T1000 (cell line): ENCODE measurements around the gene ERF.

Source experiments
- DNase-seq: peaks from one replicate; lab custom pipeline; 2025; ENCODE audit warnings: mixed read lengths; lab: John Stamatoyannopoulos, UW

ERF gene

DNA sequence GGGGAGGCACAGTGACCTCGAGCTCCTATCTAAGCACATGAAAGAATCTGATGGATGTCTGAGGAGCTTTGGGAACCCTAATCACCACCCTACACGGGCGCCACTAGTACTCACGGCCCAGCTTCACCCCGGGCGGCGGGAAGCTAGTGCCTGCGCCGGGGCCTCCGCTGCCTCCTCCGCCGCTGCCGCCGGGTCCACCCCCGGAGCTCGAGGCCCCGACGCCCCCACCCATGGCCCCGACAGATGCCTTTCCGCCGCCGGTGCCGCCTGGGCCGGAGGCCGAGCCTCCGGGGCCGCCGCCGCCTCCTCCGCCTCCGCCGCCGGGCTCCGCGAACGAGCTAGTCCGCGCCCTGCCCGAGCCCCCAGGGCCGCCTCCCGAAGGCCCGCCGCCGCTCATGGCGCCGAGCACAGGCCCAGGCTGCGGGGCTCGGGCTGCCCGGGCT, 12.8 kb downstream of the ERF start:
- no peak for DNase-seq

DNA sequence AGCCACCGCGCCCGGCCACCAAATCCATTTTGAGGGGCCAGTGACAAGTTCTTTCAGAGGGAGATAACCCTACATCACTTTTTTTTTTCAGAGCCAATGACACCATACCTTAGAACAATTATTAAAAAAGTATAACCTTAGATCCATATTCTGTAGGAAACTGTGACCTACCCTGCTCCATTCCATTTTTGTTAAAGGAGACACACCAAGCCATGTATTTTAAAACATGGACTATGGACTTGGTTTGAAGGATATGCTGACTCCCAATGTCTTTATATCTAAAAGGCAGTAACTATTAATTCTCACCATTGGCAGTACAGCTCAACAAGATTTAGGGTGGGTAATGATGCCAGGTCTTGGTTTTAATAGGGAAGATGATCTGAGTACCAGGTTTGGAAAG, 13.6 kb downstream of the ERF start:
- DNase-seq = no peak

DNA sequence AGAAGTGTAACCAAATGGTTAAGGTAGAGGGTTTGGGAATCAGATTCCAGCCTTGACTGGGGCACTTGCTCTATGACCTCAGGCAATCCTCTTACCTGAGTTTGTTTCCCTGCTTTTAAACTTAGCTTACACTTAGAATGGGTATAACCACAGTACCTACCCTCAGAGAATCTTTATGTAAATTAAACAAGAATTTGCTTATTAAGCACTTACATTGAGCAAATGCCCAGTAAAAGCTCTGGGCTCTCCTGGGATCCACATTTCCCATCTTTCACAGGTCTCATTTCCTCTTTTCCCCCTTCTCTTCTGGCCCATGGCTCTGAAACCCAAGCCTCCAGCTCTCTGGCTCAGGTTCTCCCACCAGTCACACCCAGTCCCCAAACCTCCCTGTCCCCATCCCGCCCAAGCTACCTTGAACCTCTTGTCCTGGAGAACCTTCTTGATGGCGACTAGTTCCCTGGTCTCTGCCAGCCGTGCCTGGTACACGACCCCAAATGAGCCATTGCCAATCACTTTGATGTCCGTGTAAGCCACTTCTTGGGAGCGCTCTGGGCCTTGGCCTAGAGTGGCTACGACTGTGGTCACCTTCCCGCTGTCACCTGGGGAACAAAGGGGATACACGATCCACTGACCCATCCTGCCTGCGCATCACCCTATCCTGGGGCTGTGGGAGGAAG, 15.2 kb downstream of the ERF start:
- DNase-seq = no peak

DNA sequence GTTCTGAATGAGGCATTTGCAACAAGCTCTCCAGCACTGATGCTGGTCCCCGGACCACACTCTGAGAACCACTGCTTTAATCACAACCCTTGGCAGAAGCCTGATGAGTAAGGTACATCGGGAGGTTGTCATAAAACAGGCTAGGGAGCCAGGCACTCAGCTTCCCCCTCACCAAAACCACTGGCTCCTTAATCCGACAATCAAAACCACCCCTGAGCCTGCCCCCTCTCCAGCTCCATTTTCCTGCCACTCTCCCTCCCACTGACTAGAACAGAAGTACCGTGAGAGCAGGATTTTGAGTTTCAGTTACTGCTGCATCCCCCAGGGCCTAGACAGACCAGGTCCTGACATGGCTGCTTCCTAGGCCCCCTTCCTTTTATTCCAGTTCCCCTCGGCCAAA, 19.7 kb downstream of the ERF start:
- no peak for DNase-seq

DNA sequence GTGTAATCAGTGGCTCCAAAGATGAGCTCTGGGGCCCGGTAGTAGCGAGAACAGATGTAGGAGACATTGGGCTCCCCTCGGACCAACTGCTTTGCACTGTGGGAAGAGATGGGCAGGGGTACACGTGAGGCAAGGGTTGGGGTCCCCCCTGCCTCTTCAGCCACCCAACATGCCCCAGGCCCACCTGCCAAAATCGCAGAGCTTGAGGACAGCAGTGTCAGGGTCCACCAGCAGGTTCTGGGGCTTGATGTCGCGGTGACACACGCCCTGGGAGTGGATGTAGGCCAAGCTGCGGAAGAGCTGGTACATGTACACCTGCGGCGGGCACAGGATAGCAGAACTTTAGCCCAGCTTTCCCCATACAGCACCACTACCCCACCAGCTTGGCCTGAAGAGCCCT, 20.6 kb downstream of the ERF start:
- no peak for DNase-seq

DNA sequence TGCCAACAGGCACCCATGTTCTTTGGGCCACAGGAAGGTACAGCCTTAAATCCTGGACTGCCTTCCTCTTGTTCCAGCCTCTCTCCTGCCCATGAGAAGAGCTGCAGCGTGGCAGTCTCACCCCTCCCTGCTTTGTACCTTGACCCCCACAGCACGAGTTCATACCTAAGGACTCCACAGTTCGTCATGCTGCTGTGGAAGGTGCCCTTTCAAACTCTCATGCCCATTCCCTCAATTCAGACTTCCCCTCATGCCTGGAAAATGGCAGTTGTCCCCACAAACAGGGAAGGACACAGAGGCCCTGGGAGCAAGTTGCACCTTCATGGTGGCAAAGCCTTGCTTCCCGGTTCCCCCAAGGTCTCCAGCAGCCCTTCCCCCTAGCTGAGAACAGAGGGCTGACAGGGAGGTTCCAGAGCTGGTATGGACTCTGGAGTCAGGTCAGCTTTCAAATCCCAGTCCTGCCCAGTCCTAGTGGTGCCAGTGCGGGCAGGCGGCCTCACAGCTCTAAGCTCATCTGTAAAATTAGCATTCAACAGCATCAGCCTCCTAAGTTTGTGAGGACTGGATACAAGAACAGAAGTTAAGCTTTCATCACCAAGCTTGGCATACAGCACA, 21.1 kb downstream of the ERF start:
- DNase-seq = no peak

DNA sequence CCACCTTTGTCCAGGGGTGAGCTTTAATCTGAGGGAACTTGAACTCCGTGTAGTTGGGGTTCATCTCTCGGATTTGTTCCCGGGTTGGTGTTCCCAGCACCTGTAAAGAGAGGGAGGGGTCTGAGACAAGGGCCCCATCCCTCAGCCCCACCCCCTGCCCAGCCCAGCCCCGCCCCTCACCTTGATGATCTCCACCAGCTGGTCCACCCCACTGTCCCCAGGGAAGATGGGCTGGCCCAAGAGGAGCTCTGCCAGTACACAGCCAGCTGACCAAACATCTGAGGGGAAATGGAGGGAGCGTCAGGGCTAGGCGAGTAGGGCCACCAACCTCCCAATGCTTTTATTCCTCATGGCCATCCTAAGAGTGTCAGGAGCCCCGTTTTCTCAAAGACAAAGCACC, 21.8 kb downstream of the ERF start:
- no peak for DNase-seq

DNA sequence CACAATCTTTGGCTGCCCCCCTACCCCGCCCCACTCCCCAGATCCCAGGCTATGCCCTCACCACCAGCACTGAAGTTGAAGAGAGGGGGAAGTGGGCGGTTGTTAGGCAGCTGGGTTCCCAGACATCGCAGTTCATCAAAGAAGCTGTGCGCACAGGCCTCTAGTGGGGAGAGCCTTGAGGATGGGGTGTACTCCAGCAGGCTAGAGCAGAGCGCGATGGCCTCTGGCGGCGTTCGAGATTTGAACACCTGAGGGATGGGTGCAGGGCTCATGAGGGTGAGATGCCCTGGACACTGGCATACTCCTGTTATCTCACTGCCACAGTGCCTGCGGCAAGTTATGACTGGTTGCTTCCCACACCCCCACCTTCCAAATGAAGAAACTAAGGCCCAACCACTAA, 22.5 kb downstream of the ERF start:
- DNase-seq = no peak

DNA sequence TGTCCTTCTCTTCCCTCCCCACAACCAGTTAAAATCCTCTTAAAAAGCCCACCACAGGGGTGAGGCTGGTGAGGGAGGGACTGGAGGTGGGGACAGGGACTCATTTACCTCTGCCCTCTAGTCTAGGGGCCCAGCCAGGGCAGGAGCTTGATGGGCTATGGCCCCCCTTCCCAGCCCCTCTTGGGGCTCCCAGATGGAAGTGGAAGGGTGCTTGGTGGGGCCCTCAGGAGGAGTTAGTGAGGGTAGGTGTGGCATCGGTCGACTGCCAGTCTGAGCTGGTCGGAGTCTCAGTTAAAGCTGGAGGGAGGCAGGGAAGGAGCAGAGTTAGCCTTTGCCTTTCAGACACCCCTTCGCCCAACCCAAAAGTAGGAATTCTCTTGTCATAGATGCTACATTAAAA, 24.4 kb downstream of the ERF start:
- no peak for DNase-seq

DNA sequence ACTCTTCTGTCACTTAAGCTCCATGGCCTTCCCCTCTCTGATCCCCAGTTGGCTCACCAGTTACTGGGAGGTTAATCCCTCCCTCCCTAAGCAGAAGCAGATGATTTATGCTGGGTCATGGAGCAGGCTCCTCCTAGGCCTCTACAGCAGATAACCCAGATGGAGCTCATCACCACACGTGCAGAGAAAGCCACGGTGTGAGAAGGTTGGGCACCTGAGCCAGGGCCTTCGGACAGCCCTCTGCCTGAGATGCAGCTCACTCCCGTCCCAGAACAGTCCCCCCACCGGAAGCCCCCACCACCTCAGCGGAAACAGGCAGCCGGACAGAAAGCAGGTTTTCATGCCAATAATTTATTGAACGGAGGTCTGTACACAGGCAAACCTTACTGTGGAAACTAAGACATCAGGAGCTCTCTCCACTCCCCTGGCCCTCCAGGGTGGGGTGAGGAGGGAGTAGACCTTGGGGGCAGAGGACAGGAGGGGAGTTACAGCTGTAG, 25.0 kb downstream of the ERF start:
- DNase-seq = no peak

DNA sequence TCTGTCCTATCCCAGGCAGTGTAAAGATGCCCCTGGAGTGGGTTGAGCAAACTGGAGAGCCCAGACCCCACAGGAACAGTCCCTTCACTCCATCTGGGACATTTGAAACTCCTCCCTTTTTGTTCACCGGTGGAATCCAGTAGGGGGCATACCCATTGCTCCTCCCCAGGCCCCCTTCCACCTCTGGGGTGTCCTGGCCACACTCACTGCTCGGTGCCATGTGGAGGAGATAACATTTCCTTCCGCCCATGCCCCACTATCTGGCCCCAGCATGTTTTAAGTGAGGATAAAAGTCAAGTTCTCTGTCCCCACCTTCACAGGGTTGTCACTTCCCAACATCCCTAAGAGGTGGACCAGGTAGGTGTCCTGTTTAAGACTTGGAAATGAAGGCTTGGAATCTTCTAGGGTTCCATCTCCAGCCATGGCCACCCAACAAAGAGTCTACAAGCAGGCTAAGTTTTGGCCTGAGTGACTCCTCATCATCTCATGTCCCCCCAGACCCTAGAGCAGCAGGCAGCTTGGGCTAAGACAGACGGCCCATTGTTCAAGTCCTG, 25.6 kb downstream of the ERF start:
- DNase-seq = no peak

DNA sequence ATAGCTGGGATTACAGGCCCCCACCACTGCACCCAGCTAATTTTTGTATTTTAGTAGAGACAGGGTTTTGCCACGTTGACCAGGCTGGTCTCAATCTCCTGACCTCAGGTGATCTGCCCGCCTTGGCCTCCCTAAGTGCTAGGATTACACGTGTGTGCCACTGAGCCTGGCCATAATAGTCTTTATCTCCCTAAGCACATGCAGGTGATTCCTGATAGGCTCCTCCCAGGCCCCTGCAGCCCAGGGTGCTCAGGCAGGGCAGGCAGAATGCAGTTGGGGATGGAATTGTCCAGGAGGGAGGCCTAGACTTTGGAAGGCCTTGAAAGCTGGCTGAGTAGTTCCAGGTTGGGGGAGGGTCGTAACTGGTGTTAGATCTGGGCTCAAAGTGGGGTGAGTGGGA, 26.3 kb downstream of the ERF start:
- no peak for DNase-seq

DNA sequence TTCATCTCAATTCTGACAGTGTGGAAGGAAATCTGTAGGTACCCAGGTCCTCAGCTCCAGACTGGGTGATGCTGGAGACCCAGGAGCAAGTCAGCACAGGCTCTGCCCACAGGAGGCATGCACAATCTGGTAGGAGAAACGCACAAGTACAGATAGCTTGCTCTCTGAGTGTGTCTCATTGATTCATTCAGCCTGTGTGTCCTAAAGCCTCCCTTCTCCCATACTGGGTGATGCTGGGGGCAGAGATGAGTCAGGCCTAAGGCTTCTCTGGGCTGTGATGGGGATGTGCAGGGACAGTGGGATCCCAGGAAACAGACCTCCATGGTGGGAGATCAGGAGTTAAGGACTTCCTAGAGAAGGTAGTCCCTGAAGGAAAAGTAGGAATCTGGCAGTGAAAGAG, 28.0 kb downstream of the ERF start:
- no peak for DNase-seq

DNA sequence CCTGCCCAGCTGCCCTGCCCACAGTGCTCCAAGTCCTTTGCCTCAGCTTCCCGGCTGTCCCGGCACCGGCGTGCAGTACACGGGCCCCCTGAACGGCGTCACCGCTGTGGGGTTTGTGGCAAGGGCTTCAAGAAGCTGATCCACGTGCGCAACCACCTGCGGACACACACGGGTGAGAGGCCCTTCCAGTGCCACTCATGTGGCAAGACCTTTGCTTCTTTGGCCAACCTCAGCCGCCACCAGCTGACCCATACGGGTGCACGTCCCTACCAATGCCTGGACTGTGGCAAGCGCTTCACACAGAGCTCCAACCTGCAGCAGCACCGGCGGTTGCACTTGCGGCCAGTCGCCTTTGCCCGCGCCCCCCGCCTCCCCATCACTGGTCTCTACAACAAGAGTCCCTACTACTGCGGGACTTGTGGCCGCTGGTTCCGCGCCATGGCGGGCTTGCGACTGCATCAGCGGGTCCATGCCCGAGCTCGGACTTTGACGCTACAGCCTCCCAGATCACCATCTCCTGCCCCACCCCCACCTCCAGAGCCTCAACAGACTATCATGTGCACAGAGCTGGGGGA, 29.1 kb downstream of the ERF start:
- DNase-seq = no peak

DNA sequence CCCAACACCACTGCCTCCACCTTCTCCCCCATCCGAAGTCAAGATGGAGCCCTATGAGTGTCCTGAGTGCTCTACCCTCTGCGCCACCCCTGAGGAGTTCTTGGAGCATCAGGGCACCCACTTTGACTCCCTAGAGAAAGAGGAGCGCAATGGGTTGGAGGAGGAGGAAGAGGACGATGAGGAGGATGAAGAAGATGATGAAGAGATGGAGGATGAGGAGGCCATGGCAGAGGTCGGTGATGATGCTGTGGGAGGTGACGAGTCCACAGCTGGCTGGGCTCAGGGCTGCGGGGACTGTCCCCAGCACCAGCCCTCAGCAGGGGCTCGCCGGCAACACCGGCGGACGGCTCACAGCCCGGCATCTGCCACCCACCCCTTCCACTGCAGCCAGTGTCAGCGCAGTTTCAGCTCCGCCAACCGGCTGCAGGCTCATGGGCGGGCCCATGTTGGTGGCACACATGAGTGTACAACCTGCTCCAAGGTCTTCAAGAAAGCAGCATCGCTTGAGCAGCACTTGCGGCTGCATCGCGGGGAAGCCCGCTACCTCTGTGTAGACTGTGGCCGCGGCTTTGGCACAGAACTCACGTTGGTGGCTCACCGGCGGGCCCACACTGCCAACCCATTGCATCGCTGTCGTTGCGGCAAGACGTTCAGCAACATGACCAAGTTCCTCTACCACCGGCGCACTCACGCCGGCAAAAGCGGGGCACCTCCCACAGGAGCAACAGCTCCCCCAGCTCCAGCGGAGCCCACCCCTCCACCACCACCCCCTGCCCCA, 29.8 kb downstream of the ERF start:
- DNase-seq = no peak

DNA sequence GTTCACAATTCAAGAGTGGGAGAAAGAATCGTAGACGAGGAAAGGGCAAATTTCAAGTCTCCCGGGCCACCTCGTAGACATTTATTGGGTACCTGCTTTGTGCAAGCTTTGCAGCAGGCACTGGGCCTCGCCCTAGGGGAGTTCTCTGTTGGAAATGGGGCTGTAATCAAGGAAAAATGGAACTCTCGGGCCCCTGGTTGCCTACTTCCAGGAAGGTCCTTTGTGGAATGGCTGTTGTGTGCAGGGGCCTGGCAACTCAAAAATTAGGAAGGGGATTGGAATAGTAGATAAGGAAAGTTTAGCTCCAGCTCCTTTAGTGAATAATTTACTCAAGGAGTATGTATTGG, 34.2 kb downstream of the ERF start:
- DNase-seq = no peak

DNA sequence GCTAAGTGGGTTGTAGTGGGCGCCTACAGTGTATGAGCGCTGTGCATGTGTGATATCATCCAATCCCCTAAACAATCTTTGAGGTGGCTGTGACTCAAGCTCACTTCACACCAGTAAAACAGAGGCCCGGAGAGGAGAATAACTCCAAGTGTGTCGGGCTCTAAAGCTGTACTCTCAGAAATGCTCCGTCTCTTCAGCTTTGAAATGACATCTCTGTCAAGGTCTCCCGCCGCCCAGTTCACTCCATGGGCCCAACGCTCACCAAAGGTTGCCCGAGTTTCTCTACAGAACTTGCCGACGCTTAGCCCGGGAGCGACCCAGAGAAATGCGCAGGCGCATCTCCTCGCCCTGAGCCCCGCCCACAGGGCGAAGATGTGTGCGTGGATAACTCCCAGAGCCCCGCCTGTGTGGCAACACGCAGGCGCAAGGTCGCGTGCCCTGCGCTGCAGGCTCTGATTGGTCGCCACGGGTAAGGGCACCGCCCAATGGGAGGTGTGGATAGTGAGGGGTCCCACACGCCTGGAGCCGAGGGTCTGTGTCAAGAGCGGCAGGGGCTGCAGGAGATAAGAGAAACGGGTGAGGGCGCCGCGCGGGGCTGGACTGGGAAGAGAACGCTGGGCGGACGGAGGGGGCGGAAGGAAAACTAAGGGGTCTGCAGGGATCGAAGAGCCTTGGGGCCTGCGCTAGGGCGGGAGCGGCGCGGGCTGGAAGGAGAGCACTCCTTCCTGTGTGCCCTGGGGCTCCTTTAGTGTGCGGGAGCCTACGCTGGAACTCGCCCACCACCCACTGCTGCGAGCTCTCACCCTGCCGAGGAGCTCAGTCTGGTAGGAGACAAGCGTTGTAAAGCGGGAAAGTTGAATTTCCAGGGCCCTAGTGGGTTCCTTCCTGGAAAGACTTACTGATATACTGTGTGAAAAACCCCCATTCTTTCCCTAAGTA, 34.8 kb downstream of the ERF start, which contains the start of gene ZNF526:
Gene ZNF526 (plus strand): TSS at position 501 of the 939 bp plus-strand sequence. CDS start 4,092 bp downstream, outside the sequence.
- DNase-seq = peak; percentile 95

DNA sequence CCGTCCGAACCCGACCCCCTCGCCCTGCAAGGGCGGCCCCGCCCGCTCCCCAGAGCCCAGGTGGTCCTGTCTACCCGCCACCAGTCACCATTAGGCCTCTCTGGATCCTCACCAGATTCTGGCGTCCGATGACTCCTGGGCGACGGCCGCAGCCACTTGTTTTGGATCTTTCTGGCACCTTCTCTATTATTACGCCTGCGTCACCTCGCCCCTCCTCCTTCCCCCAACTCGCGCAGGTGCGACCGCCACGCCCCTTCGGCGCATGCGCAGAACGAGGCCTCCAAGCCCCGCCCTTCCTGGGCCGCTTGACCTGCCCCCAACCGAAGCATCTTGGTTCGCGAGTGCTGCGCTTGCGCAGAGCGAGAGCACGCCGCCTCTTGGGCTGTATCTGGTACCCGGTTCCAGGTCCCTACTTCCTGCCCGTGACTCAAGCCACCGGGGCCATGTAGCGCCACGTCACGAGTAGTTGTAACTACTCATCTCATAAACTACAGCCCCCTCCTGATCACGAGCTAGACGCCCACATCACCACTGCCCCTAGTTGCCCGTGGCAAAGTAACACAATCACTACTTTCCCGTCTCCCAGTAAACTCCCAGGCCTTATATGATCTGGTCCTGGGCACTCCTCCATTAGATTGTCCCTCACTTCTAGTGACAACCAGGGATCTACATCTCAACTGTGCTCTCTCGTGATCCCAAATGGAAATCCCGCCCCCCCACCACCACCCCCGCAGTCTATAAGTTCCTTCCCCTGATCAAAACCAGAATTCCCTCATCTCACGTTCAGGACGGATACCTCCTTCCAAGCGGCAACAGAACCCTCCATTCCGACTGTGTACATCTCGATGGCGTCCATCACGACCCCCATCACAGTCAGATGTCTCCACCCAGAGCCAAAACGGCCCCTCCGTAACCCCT, 37.1 kb downstream of the ERF start, which contains the start of gene DEDD2:
Gene DEDD2 (minus strand): TSS at position 158 of the 918 bp plus-strand sequence. CDS start 670 bp downstream, outside the sequence.
- peak; percentile 97 for DNase-seq

DNA sequence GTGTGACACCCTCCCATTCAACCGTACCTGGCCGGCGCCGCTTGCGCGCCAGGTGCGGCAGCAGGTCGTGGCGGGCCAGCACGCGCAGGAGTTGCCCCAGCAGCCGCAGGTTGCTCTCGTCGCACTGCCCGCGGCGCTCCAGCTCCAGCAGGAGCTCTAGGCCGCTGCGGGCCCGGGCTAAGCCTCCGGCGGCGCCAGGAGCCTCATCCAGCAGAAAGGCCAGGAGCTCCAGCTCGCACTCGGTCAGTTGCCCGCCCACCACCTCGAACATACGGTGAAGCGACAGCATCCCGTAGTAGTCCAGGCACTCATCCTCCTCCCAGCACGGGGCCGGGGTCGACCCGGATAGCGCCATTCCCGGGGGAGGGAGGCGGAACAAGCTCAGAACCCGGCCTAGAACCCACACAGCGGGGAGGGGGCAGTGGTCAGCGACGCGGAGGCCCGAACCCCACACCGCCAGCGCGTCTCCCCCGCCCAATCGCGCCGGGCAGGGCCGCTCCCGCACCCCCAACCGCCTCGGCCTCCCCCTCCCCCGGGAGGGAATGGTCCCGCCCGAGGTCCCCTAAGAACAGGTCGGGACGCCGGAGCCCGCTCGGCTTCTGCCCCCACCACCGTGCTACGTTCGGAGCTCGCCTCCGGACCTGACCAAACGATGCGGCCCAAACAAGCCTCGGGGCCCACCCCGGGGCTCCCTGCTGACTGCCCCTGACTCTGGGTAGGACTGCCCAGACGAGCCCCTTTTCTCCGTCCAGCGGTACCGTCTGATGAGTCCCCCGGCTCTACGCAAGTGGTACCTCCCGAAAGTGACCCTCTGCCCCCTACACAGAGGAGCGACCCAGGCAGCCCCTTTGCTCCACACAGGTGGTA, 38.0 kb downstream of the ERF start:
- peak; percentile 49 for DNase-seq
